Epithelial cell of proximal tubule (primary cell): ENCODE data around the gene ADGRA3. TPM values are rescaled to one million over a fixed set of nuclear protein-coding genes. Genes with fewer than 3 reads are reported as not detected.

ENCODE experiments used
- DNase-seq: peaks from one replicate; pipeline ENCODE4 v3.0.0-alpha.2; 2011; ENCODE audit warnings: low read depth
- H3K4me3 ChIP-seq: 2 replicates; pipeline ENCODE4 v1.5.1; 2011; ENCODE audit warnings: low read depth, mild to moderate bottlenecking, low read length
- total RNA-seq: library from RNA; depleted of rRNA; stranded (reverse); fragments of >200 nt; gene quantifications from 2 replicates; pipeline ENCODE4 v1.2.3, GENCODE V29; 2015
- TF ChIP-seq, protein P1 (sequence below): conservative IDR thresholded peaks from 2 replicates; pipeline ENCODE4 v1.5.1; 2012; ENCODE audit warnings: low read depth, mild to moderate bottlenecking, low read length

The ADGRA3 gene
- total RNA-seq, 1 donor from 2014 or later, result 35.3 TPM

DNA sequence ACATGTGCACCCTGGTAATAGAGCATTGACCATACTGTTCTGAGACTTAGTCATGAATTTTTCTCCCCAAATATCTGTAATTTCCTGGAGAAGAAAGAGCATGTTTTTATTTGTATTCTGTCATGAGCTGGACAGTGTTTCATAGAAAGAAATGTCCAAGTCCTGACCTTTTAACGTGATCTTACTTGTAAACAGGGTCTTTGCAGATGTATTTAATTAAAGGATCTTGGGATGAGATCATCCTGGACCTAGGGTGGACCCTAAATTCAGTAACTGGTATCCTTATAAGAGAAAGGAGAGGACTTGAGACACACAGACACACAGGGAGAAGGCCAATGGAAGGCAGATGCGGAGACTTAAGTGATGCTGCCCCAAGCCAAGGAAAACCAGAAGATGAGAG, 3.6 kb downstream of the ADGRA3 start:
- DNase-seq, result no peak
- TF ChIP-seq, protein P1, sequence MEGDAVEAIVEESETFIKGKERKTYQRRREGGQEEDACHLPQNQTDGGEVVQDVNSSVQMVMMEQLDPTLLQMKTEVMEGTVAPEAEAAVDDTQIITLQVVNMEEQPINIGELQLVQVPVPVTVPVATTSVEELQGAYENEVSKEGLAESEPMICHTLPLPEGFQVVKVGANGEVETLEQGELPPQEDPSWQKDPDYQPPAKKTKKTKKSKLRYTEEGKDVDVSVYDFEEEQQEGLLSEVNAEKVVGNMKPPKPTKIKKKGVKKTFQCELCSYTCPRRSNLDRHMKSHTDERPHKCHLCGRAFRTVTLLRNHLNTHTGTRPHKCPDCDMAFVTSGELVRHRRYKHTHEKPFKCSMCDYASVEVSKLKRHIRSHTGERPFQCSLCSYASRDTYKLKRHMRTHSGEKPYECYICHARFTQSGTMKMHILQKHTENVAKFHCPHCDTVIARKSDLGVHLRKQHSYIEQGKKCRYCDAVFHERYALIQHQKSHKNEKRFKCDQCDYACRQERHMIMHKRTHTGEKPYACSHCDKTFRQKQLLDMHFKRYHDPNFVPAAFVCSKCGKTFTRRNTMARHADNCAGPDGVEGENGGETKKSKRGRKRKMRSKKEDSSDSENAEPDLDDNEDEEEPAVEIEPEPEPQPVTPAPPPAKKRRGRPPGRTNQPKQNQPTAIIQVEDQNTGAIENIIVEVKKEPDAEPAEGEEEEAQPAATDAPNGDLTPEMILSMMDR, result no peak
- H3K4me3 ChIP-seq, result no peak overlapping the region

DNA sequence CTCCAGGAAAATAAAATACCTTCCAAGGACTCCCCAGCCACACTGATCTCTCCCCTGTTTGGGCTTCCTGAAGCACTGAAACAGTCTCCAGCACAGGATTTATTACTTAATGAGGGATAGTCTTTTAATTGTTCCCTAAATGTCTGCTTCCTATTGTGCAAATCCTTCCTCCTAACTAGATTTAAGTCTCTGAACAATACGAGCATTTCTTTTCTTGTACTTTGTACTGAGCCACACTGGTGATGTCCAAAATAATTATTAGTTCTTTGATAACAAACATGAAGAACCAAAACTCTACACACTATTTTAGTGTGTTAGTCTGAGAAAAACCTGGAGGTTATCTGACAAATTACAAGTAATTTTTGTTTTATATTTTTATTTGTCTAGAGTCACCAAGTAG, 5.1 kb downstream of the ADGRA3 start:
- TF ChIP-seq, protein P1, result no peak
- DNase-seq, result no peak
- H3K4me3 ChIP-seq, result no peak overlapping the region

DNA sequence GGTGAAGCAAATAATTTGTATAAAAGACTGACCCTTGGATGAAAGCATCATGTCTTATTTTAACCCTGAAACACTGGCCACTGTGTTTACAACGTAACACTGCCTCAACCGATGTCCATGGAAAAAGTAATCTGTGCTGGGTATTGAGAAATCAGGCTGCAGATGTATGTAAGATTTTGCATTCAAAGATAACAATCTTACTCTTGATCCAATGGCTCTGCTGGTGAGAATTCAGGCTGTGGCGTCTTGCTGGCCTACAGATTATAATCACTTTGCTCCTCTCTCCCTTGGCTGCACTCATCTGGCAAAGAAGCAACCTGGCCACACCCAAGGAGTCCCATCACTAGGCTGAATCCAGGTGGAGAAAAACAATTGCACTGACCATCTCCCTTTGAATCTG, 7.5 kb downstream of the ADGRA3 start:
- DNase-seq, result no peak
- TF ChIP-seq, protein P1, result no peak
- no peak overlapping the region for H3K4me3 ChIP-seq

DNA sequence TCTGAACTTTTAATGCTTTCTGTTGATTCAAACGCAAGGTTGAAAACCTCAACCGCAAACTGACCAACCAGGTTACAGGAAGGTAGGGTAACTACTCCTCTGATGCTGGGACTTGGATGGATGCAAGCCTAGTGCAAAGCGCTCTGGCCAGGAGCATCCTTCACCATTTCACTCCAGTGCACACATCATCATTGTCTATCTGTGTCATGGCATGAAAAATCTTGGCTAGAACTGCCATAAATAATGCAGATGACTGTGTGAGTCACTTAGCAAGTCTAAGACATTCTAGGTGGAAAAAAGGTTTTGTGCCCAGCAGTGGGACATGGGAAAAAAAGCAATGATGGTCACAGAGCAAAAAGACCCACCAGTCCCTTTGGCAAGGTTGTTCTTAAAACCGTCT, 10.9 kb downstream of the ADGRA3 start:
- TF ChIP-seq, protein P1, result no peak
- no peak for DNase-seq
- no peak overlapping the region for H3K4me3 ChIP-seq

DNA sequence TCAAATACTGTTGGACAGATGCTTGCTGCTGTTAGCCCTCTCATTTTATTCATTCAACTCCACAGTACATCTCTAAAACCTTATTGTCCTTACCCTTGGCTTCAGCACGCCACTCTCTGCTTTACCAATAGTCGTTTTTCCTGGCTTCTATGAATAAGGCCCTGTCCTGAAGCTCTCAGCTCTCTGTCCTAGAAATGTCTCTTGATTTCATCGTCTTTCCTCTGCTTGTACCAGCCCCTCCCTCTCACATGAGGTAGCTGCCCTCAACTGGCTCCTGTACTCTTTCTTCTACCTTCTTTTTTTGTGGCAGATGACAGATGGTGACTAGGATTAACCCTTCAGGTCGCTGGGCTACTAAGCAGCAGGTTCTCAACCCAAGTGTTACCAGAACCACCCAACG, 11.4 kb downstream of the ADGRA3 start:
- no peak overlapping the region for H3K4me3 ChIP-seq
- DNase-seq, result no peak
- TF ChIP-seq, protein P1, result no peak

DNA sequence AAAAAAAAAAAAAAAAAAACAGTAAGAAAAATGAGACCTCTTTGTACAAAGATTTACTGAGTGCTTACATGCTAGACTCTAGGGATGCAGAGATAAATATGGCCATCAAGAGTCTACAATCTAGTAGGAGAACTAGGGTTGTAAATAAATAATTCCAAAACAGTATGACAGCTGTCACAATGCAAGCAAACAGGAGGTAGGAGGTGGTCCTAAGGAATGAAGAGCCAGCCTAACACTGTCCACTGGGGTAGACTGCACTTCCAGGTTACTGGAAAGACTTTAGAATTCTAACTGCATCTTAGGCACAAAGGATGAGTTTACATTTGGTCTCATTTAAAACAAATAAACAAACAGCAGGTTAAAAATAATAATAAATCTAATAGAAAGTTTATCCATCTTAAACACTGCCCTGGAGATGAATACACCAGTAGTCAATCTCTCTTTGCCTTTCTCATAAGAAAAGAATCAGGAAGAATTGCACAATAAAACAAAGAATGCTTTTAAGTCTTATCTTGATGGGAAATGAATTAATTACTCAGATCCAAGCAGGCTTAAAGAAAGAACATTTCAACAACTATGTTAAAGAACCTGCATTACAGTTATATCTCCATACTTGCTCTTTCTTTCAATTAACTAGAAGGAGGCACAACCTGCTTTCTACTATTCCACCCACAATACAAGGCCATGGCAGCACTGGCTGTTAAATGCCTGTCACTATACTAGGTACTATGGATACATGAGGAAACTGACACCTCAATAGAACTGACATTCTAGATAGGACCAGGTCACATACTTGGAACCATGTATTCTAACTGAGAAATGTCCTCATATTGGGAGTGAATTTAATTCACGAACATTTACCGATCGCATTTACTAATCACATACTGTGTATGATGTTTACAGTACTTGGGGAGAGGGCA, 12.7 kb downstream of the ADGRA3 start:
- DNase-seq, result no peak
- no peak overlapping the region for H3K4me3 ChIP-seq
- TF ChIP-seq, protein P1, result no peak

DNA sequence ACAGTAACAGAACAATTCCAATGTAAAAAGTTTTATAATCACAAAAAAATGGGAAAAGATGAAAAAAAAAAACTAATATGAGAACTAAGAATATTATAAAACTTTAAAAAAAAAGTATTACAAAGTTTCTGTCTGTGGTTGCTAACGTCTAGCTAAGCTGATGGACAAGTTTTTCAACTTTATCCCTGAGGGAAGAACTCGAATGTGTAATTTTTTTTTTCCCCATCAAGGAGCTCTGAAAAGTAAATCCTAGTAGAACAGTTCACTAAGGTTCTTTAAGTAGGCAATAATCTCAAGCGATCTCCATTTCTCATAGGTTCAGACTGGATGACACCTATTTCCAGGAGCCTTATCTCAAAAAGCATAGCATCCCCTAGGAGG, 14.2 kb downstream of the ADGRA3 start:
- H3K4me3 ChIP-seq, result no peak overlapping the region
- TF ChIP-seq, protein P1, result no peak
- no peak for DNase-seq
